NCI-H2227 treated with DMSO at 0.1 percent for 48 hours (cell line): Measurements from ENCODE around the gene EPHA8.

ENCODE experiments used
- DNase-seq: peaks from one replicate; lab custom pipeline; 2025; lab: John Stamatoyannopoulos, UW

The EPHA8 gene

GRCh38 chr1:22536506-22536905, 26.8 kb upstream of the EPHA8 start:
- DNase-seq: no peak

DNA sequence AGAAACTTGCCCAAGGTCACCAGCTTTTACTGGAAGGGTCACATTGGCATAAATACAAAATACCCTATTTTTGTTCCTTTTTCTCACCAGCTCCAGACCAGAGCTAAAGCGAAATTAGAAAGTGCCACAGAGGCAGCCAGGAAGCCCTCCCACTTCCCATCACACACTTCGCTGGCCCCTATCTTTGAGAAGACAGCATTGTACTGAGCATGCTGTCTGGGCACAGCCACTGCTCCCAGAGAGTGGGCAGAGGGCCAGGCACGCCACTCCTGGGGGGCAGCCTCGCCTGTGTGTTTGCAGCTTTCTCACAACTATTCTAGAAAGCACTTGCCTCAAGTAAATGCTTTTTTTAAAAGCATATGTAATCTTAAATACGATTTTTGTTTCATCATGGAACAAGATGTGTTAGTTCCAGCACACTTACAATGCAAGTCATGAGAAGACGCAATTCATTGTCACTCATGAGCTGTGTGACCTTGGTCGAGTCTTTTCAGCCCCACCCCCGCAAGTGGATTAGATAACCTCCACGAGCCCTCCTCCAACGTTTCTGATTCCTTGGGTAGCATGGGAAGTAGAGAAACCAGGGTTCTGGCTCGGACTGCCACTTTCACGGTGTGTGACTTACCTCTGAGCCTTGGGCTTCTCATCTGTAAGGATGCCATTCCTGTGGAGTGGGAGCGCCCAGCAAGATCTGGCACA, 25.7 kb upstream of the EPHA8 start:
- no peak for DNase-seq

DNA sequence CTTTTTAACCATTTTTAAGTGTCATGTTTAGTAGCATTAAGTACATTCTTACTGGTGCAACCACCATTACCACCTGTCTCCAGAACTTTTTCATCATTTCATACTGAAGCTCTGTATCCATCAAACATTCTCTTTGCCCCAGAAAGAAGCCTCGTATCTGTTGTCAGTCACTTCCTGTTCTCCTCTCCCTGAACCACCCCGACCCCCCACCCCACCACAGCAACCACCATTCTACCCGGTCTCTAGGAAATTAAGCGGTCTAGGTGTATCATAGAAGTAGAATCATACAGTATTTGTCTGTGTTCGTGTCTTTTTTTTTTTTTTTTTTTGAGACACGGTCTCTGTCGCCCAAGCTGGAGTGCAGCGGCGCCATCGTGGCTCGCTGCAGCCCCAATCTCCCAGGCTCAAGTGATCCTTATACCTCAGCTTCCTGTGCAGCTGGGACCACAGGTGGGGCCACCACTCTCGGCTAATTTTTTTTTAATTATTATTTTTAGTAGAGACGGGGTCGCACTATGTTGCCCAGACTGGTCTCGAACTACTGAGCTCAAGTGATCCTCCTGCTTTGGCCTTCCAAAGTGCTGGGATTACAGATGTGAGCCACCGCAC, 23.7 kb upstream of the EPHA8 start:
- DNase-seq: no peak

GRCh38 chr1:22540337-22540736, 23.0 kb upstream of the EPHA8 start:
- DNase-seq: no peak

DNA sequence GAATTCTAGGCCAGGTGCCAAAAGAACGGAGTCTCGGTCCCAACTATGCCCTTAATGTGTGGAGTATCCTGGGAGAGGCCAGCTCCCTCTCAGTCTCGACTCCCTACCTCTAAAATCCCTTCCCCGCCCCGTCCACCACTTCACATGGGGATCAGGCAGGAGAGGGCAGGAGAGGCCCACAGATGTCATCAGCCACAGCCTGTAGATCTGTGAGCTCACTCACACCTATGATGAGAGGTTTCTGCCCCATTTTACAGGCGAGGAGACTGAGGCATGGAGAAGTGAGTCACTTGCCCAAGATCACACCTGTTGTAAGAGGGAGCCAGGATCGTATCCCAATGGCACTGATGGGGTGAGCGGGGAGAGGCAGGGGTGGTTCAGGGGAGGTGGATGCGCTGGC, 20.4 kb upstream of the EPHA8 start:
- DNase-seq: no peak

GRCh38 chr1:22543679-22544078, 19.6 kb upstream of the EPHA8 start:
- no peak for DNase-seq

GRCh38 chr1:22544606-22545005, 18.7 kb upstream of the EPHA8 start:
- DNase-seq: no peak

- no peak for DNase-seq
Measured at GRCh38 chr1:22545141-22545540, 18.1 kb upstream of the EPHA8 start.

GRCh38 chr1:22547186-22547817, 16.0 kb upstream of the EPHA8 start:
- DNase-seq: no peak

DNA sequence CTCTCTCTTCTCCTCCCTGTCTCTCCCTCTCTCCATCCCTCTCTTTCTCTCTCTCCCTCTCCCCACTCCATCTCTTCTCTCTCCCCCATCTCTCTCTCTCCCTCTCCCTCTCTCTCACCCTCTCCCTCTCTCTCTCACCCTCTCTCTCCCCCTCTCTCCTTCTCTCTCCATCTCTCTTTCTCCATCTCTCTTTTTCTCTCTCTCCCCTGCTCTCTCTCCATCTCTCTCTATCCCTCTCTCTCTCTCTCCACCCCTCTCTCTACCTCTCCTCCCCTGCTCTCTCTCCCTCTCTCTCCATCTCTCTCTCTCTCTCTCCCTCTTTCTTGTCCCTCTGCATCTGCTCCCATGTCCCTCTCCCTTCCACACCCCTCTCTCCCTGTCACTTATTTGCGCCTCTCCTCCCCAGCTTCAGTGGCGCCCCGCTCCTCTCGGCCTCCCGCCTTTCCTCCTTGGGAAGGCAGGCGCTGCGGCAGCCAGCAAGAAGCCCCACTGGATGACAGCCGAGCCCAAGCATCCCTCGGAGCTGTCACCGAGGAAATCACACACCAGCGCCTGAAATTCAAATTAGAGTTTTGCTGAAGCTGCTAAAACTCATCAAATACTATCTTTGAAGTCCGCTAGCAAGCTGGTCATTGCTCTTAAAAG, 15.3 kb upstream of the EPHA8 start:
- no peak for DNase-seq

DNA sequence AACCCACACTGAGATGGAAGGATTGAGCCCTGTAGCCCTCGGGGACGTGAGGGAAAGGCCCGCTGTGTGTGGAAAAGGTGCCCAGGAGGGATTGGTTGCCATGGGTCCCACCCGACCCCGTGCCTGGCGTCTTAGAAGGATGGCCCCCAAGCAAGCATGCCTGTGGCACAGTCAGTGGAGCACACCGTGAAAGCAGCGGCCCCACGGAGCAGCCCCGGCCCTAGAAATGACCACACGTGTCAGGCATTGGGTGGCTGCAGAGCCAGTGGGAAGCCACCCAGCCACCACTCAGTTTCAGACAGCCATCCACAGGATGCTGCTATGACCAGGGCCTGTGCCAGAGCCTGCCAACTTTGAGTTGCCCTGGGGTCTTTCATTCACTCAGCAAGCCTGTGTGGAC, 13.3 kb upstream of the EPHA8 start:
- no peak for DNase-seq

DNA sequence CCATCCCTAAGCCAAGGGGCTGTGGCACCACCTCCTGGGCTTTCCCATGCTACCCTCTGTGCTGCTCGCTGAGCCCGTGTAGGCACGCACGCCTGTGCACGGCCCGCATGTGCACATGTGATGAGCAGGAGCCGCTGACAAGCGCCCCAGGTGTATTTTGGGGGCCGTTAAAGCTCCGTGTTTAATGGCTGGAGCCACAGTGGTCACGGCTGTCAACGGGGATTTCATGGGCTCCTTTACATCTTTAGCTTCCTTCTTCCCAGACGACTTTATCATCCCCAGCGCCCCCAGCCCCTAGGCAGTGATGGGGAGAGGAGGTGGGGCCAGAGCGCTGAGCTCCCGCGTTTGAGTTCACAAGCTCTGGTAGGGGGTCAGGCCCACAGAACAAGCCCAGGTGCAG, 11.7 kb upstream of the EPHA8 start:
- no peak for DNase-seq

- DNase-seq: no peak
Measured at GRCh38 chr1:22552021-22552420, 11.3 kb upstream of the EPHA8 start.

GRCh38 chr1:22553104-22553880, 10.0 kb upstream of the EPHA8 start:
- no peak for DNase-seq

- DNase-seq: no peak
Measured at GRCh38 chr1:22553991-22554522, 9.2 kb upstream of the EPHA8 start.

- no peak for DNase-seq
Measured at GRCh38 chr1:22555371-22555656, 8.0 kb upstream of the EPHA8 start.

- DNase-seq: peak; percentile 6
Measured at GRCh38 chr1:22556391-22557104, 6.7 kb upstream of the EPHA8 start.

DNA sequence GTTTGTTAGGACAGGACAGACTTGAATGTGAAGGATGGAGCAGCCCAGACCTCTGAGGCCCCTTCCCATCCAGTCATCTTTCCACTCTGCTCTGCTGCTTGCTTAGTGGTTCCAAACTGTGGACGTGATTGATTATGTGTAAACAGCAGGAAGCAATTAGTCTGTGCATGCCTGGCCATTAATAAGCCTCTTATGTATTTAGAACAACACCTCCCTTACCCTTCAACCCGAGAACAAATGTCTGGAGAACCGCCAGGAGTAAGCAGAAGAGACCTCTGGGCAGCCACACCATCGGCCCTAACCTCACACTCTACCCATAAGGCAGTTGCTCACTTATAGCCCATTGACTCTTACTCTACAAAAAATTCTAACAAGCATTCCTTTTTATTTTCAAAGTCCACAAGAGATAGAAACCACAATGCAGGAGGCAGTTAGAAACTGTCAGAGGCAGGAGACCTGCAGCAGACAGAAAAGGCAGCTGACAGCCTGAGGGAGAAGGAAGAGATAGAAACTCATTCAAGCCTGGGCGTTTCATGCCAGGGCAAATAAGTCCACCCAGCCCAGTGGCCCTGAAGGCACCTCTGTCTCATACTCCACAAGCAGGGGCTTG, 5.8 kb upstream of the EPHA8 start:
- DNase-seq: no peak

DNA sequence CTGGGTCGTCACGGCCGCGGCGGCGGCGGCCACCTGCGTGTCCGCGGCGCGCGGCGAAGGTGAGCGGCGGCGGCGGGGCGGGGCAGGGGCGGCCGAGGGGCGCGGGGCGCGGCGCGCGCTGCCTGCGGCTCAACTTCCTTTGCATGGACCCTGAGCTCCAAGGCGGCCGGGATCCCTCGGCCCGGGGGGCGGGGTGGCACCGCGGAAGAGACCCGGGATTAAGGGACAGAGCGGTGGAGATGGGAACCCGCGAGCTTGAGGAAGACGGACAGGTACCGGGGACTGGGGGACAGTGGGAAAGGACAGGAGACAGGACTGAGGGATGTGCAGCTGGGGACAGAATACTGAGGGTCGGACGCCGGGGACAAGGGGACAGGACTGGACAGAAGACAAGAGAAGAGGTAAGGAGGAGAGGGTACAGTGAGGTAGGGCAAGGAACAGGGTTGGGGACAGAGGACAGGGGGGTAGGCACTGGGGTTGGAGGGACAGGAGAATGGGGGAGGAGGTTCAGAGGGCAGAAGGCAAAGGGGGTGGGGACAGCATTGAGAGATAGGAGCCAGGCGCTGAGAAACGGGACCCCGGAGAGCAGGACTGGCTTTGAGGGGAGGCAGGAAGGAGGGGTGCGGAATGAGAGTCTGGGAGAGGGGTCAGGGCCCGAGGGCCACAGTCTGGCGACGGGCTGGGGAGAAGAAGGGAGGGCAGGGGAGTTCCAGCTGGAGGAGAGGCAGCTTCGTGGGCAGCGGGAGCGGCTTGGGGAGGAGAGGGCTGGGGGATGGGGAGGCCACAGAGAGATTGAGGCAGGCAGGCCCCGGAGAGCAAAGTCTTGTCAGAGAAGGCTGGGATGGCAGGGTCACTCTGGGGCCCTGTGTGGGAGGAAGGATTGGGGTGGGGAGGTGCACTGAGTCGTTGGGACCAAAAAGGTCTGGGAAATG, 648 bp downstream of the EPHA8 start:
- no peak for DNase-seq

GRCh38 chr1:22566161-22566560, 2.9 kb downstream of the EPHA8 start:
- DNase-seq: no peak
